ENCODE results near the gene TREX2.

Gene TREX2

GRCh38 chrX:153409414-153410101, 36.3 kb downstream of the TREX2 start:
- Histone ChIP-seq H3K27me3 (ENCODE audit: insufficient read depth, poor library complexity, severe bottlenecking) (no peaks in the 10 kb centered on the region), H3K36me3 (ENCODE audit: low read depth) (no peaks in the 10 kb centered on the region), H3K4me3 (ENCODE audit: severe bottlenecking) (no peak overlapping the region), H3K4me1 (ENCODE audit: insufficient read depth, poor library complexity, severe bottlenecking) (no peaks in the 10 kb centered on the region), H3K9me3 (ENCODE audit: severe bottlenecking) (no peaks in the 10 kb centered on the region), H3K27ac (ENCODE audit: poor library complexity, severe bottlenecking) (no peak overlapping the region)
- DNase-seq (ENCODE audit: low spot score) (no peak), ATAC-seq (ENCODE audit: low read depth) (no peak)
- TF ChIP-seq CTCF (IDR thresholded peaks at IDR 0.05; ENCODE audit: poor library complexity, severe bottlenecking): no peak

- H3K27ac ChIP-seq (ENCODE audit: poor library complexity, severe bottlenecking): no peak overlapping the region
- no peaks in the 10 kb centered on the region for H3K9me3 ChIP-seq (ENCODE audit: severe bottlenecking)
- no peaks in the 10 kb centered on the region for H3K36me3 ChIP-seq (ENCODE audit: low read depth)
- DNase-seq (ENCODE audit: low spot score) (no peak), ATAC-seq (ENCODE audit: low read depth) (no peak)
- H3K27me3 ChIP-seq (ENCODE audit: insufficient read depth, poor library complexity, severe bottlenecking): no peaks in the 10 kb centered on the region
- H3K4me3 ChIP-seq (ENCODE audit: severe bottlenecking): no peak overlapping the region
- no peaks in the 10 kb centered on the region for H3K4me1 ChIP-seq (ENCODE audit: insufficient read depth, poor library complexity, severe bottlenecking)
- no peak for TF ChIP-seq CTCF (IDR thresholded peaks at IDR 0.05; ENCODE audit: poor library complexity, severe bottlenecking)
Measured at GRCh38 chrX:153408871-153409351, 36.9 kb downstream of the TREX2 start.

GRCh38 chrX:153408221-153408721, 37.6 kb downstream of the TREX2 start:
- Histone ChIP-seq H3K27ac (ENCODE audit: poor library complexity, severe bottlenecking) (no peak overlapping the region), H3K36me3 (ENCODE audit: low read depth) (no peaks in the 10 kb centered on the region), H3K27me3 (ENCODE audit: insufficient read depth, poor library complexity, severe bottlenecking) (no peaks in the 10 kb centered on the region), H3K4me3 (ENCODE audit: severe bottlenecking) (no peak overlapping the region), H3K4me1 (ENCODE audit: insufficient read depth, poor library complexity, severe bottlenecking) (no peaks in the 10 kb centered on the region), H3K9me3 (ENCODE audit: severe bottlenecking) (no peaks in the 10 kb centered on the region)
- DNase-seq (ENCODE audit: low spot score) (no peak), ATAC-seq (ENCODE audit: low read depth) (no peak)
- no peak for TF ChIP-seq CTCF (IDR thresholded peaks at IDR 0.05; ENCODE audit: poor library complexity, severe bottlenecking)

- DNase-seq (ENCODE audit: low spot score) (no peak), ATAC-seq (ENCODE audit: low read depth) (no peak)
Measured at GRCh38 chrX:153407736-153408135, 38.1 kb downstream of the TREX2 start.

More at GRCh38 chrX:153407736-153408135, 38.1 kb downstream of the TREX2 start:
- no peak for TF ChIP-seq CTCF (IDR thresholded peaks at IDR 0.05; ENCODE audit: poor library complexity, severe bottlenecking)
- no peak overlapping the region for H3K4me3 ChIP-seq (ENCODE audit: severe bottlenecking)
- H3K36me3 ChIP-seq (ENCODE audit: low read depth): no peaks in the 10 kb centered on the region
- H3K4me1 ChIP-seq (ENCODE audit: insufficient read depth, poor library complexity, severe bottlenecking): no peaks in the 10 kb centered on the region
- H3K27me3 ChIP-seq (ENCODE audit: insufficient read depth, poor library complexity, severe bottlenecking): no peaks in the 10 kb centered on the region
- H3K27ac ChIP-seq (ENCODE audit: poor library complexity, severe bottlenecking): no peak overlapping the region
- H3K9me3 ChIP-seq (ENCODE audit: severe bottlenecking): no peaks in the 10 kb centered on the region

Data from RWPE2 (cell line).